ENCODE measurements around the gene CIC.

Gene CIC

DNA sequence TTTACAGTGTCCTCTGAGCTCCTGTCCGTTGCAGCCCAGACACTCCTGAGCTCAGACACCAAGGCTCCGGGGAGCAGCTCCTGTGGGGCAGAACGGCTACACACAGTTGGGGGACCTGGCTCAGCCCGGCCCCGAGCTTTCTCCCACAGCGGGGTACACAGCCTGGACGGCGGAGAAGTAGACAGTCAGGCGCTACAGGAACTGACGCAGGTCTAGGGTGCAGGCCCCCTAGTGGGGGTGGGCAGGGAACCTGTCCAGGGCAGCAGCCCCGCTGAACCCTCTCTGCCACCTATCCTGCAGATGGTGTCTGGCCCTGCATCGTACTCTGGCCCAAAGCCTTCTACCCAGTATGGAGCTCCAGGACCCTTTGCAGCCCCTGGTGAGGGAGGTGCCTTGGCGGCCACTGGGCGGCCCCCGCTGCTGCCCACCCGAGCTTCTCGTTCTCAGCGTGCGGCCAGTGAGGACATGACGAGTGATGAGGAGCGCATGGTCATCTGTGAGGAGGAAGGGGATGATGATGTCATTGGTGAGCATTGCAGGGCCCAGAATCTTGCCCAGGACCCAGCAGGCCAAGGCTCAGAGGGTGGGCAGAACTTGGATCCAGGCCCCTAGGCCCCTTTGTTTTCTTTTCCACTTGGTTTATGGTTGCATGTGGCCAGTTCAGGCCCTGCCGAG lies 20.0 kb downstream of the CIC start:
- no peak for DNase-seq (ENCODE audit: low read depth in 2 of 2)

DNA sequence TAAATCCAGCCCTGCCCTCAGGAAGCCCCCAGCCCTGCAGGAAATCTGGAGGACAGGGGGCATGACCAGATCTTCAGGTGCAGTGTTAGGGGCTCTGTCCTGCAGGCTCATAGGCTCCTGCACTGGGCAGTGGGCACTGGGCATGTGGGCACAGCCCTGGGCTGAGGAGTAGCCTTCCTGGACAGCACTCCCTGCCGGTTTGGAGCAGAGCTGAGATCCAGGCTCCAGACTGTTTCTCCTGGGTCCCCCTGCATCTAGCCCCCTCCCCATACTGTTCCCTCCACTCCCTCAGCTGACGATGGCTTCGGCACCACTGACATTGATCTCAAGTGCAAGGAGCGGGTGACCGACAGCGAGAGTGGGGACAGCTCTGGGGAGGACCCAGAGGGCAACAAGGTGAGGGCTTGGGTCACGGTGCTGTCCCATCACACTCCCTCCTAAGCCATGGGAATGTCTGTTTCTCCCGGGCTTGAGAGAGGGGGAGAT lies 20.5 kb downstream of the CIC start:
- no peak for DNase-seq (ENCODE audit: low read depth in 2 of 2)

GRCh38 chr19:42290136-42290522 lies 21.1 kb downstream of the CIC start:
- DNase-seq (ENCODE audit: low read depth in 2 of 2) = no peak

DNA sequence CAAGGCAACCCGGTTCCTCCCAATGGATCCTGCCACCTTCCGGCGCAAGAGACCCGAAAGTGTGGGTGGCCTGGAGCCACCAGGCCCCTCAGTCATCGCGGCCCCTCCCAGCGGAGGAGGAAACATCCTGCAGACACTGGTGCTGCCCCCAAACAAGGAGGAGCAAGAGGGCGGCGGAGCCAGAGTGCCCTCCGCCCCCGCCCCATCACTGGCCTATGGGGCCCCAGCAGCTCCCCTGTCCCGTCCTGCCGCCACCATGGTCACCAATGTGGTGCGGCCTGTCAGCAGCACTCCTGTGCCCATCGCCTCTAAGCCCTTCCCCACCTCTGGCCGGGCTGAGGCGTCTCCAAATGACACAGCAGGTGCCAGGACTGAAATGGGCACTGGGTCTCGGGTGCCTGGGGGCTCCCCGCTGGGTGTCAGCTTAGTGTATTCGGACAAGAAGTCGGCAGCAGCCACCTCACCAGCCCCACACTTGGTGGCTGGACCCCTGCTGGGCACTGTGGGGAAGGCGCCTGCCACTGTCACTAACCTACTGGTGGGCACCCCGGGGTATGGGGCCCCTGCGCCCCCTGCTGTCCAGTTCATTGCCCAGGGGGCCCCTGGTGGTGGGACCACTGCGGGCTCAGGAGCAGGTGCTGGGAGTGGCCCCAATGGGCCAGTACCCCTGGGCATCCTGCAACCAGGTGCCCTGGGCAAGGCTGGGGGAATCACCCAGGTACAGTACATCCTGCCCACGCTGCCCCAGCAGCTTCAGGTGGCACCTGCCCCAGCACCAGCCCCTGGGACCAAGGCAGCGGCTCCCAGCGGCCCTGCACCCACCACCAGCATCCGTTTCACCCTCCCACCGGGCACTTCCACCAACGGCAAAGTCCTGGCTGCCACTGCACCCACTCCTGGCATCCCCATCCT lies 21.7 kb downstream of the CIC start:
- DNase-seq (ENCODE audit: low read depth in 2 of 2) = no peak

- DNase-seq (ENCODE audit: low read depth in 2 of 2) = no peak
Measured at GRCh38 chr19:42291435-42291810, 22.4 kb downstream of the CIC start.

DNA sequence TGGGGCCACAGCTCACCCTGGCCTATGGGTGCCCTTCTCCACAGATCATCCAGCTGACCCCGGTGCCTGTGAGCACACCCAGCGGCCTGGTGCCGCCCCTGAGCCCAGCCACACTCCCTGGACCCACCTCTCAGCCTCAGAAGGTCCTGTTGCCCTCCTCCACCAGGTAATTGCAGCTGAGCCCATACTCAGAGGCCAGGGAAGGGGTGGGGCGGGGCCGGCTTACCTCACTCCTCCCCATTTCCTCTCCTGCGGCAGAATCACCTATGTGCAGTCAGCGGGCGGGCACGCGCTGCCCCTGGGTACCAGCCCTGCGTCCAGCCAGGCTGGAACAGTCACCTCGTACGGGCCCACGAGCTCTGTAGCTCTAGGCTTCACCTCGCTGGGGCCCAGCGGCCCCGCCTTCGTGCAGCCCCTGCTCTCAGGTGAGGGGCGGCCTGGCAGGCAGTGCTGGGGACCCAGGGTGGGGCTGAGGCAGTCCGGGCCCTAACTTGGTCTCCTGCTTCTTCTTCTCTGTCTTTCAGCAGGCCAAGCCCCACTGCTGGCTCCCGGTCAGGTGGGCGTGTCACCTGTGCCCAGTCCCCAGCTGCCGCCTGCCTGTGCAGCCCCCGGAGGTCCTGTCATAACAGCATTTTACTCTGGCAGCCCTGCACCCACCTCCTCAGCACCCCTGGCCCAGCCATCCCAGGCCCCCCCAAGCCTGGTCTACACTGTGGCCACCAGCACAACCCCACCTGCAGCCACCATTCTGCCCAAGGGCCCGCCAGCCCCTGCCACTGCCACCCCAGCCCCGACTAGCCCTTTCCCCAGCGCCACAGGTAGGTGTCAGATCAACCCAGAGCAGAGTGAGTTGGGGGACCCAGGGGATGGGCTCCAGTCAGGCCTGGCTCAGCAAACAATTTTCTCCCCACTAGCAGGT lies 23.2 kb downstream of the CIC start:
- DNase-seq (ENCODE audit: low read depth in 2 of 2) = no peak

GRCh38 chr19:42292963-42293362 lies 23.9 kb downstream of the CIC start:
- no peak for DNase-seq (ENCODE audit: low read depth in 2 of 2)

- DNase-seq (ENCODE audit: low read depth in 2 of 2) = no peak
Measured at GRCh38 chr19:42293540-42293939, 24.5 kb downstream of the CIC start.

DNA sequence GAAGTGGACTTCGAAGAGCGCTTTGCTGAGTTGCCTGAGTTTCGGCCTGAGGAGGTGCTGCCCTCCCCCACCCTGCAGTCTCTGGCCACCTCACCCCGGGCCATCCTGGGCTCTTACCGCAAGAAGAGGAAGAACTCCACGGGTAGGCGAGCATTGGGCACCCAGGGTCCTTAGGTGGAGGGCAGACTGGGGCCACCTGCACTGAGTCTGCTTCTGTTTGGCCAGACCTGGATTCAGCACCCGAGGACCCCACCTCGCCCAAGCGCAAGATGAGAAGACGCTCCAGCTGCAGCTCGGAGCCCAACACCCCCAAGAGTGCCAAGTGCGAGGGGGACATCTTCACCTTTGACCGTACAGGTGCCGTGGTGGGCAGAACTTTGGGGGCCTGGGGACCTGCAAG lies 24.9 kb downstream of the CIC start:
- no peak for DNase-seq (ENCODE audit: low read depth in 2 of 2)

DNA sequence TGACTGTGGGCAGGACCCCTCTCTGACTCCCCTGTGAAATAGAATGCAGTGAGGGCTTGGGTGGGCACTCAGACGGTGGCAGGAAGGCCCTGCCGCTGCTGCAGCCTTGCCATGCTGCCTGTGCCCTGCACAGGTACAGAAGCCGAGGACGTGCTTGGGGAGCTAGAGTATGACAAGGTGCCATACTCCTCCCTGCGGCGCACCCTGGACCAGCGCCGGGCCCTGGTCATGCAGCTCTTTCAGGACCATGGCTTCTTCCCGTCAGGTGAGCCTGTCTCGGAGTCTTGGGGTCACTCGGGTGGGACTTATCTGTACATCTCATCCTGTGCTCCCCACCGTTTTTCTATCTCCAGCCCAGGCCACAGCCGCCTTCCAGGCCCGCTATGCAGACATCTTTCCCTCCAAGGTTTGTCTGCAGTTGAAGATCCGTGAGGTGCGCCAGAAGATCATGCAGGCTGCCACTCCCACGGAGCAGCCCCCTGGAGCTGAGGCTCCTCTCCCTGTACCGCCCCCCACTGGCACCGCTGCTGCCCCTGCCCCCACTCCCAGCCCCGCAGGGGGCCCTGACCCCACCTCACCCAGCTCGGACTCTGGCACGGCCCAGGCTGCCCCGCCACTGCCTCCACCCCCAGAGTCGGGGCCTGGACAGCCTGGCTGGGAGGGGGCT lies 25.6 kb downstream of the CIC start:
- DNase-seq (ENCODE audit: low read depth in 2 of 2) = no peak

GRCh38 chr19:42295342-42295741 lies 26.3 kb downstream of the CIC start:
- no peak for DNase-seq (ENCODE audit: low read depth in 2 of 2)

- DNase-seq (ENCODE audit: low read depth in 2 of 2) = peak; percentile 67 to 86
Measured at GRCh38 chr19:42295831-42296525, 26.9 kb downstream of the CIC start.

- DNase-seq (ENCODE audit: low read depth in 2 of 2) = no peak
Measured at GRCh38 chr19:42297039-42297438, 28.0 kb downstream of the CIC start.

GRCh38 chr19:42301646-42302203 lies 32.7 kb downstream of the CIC start, which contains the start of gene PRR19:
TSS of gene PRR19 (plus strand) at chr19:42302132. CDS start at chr19:42309585, 7,453 bp downstream.
- DNase-seq (ENCODE audit: low read depth in 2 of 2) = no peak

- DNase-seq (ENCODE audit: low read depth in 2 of 2) = no peak
Measured at GRCh38 chr19:42303101-42303464, 34.0 kb downstream of the CIC start.

DNA sequence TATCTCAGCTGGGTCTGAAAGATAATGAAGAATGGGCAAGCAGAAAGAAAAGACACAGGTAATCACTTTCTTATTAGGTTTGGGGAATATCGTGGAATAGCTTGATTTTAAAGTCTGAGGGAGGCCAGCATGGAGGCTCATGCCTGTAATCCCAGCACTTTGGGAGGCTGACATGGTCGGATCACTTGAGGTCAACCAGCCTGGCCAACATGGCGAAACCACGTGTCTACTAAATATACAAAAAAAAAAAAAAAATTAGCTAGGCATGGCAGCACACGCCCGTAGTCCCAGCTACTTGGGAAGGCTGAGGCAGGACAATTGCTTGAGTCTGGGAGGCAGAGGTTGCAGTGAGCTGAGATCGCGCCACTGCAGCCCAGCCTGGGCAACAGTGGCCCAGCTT lies 34.8 kb downstream of the CIC start:
- DNase-seq (ENCODE audit: low read depth in 2 of 2) = no peak

GRCh38 chr19:42306646-42307045 lies 37.6 kb downstream of the CIC start:
- no peak for DNase-seq (ENCODE audit: low read depth in 2 of 2)

DNA sequence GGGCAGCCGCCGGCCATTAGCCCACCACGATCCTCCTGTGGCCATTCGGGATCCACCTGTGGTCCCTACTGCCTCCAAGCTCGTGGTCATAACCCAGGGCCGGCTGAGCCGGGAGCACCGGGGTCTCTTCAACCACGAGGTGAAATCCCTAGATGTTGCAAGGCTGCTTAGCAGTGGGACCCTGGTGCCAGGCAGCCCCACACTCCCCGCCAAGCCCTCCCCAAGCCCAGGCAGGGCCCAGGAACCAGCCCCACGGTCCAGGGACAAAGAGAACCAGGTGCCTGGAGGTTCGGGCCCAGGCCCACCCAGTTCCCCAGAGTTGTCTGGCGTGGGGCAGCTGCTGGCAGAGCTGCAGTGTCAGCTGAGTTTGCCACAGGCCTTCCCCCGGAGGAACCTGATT lies 40.6 kb downstream of the CIC start:
- no peak for DNase-seq (ENCODE audit: low read depth in 2 of 2)

DNA sequence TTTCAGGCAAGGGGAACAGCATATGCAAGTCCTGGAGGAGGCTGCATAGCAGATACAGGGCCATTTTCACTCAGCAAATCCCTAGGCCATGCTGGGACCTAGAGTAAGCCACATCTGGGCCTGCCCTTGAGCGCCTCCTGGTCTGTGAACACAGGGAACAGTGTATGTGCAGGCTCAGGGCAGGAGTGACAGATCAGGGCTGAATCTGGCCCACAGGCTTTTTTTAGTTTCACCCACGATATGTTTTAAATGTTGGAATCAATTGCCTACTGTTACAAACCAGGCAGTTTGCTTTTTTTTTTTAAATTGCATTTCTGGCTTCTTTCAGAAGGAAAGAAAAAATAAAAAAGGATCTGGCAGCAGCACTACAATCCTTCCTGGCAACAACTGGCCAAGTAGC lies 42.6 kb downstream of the CIC start:
- no peak for DNase-seq (ENCODE audit: low read depth in 2 of 2)

DNA sequence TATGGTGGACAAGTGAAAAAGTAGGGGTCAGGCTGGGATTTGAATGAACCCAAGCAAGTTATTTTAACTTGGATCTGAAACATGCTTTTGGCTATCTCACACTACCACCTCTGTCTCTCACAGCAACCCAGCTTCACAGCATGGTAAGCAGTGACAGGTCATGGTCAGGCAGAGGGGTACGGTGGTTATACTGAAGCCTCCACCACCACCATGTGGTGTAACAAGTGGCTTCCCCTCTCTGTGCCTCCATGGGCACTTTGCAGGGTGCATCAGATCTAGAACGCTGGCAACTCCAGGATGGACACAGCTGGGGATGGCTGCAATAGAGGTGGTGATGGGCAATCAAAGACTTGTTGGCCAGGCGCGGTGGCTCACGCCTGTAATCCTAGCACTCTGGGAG lies 43.3 kb downstream of the CIC start:
- no peak for DNase-seq (ENCODE audit: low read depth in 2 of 2)
